WERI-Rb-1 (cell line): Measurements from ENCODE around the gene LITAF.

ENCODE experiments used
- DNase-seq: peaks from one replicate; pipeline ENCODE4 v3.0.0-alpha.2; 2020
- H3K27ac ChIP-seq: fragments of 250-450 bp; sonication (Bioruptor Pico); 2 replicates; pipeline ENCODE4 v1.5.1; 2020; ENCODE audit warnings: mild to moderate bottlenecking, moderate library complexity
- H3K27me3 ChIP-seq: fragments of 250-450 bp; sonication (Bioruptor Pico); 2 replicates; pipeline ENCODE4 v1.5.1; 2021; ENCODE audit warnings: mild to moderate bottlenecking, low read depth, moderate library complexity; ENCODE audit not compliant: insufficient read depth, severe bottlenecking
- H3K36me3 ChIP-seq: fragments of 250-450 bp; sonication (Bioruptor Pico); 2 replicates; pipeline ENCODE4 v1.5.1; 2020; ENCODE audit warnings: mild to moderate bottlenecking, moderate library complexity
- H3K4me3 ChIP-seq: 2 replicates; pipeline ENCODE4 v1.5.1; 2011; ENCODE audit warnings: low read depth, mild to moderate bottlenecking, control low read depth, low read length
- H3K9me3 ChIP-seq: fragments of 250-450 bp; sonication (Bioruptor Pico); 2 replicates; pipeline ENCODE4 v1.5.1; 2021; ENCODE audit warnings: mild to moderate bottlenecking, moderate library complexity; ENCODE audit not compliant: severe bottlenecking
- CTCF ChIP-seq: IDR thresholded peaks from 2 replicates; pipeline ENCODE4 v1.5.1; 2011; ENCODE audit warnings: low read depth, mild to moderate bottlenecking, control low read depth, inconsistent platforms, low read length

Gene LITAF

GRCh38 chr16:11586856-11587642 is at the start of gene LITAF:
LITAF (minus strand) TSS chr16:11586919; CDS start chr16:11556730, 30,189 bp downstream.
- Histone ChIP-seq H3K9me3 (no peaks in the 10 kb centered on the region), H3K4me3 (peak within 1 kb of the TSS; percentile 58), H3K27ac (peak within 1 kb of the TSS; percentile 77), H3K27me3 (no peaks in the 10 kb centered on the region), H3K36me3 (no peaks in the 10 kb centered on the region)
- peak; percentile 61 for DNase-seq
- no peak for TF ChIP-seq CTCF

GRCh38 chr16:11636172-11636721 is 49.5 kb upstream of the LITAF start:
- DNase-seq: no peak
- H3K27me3 ChIP-seq: no peaks in the 10 kb centered on the region
- no peaks in the 10 kb centered on the region for H3K9me3 ChIP-seq
- H3K27ac ChIP-seq: no peak overlapping the region
- no peaks in the 10 kb centered on the region for H3K36me3 ChIP-seq
- H3K4me3 ChIP-seq: no peak overlapping the region
- TF ChIP-seq CTCF: no peak

GRCh38 chr16:11635679-11636171 is 49.0 kb upstream of the LITAF start:
- no peaks in the 10 kb centered on the region for H3K36me3 ChIP-seq
- H3K9me3 ChIP-seq: no peaks in the 10 kb centered on the region
- no peaks in the 10 kb centered on the region for H3K27me3 ChIP-seq
- no peak for TF ChIP-seq CTCF
- no peak overlapping the region for H3K4me3 ChIP-seq
- DNase-seq: no peak
- no peak overlapping the region for H3K27ac ChIP-seq

- Histone ChIP-seq H3K36me3 (no peaks in the 10 kb centered on the region), H3K4me3 (no peak overlapping the region), H3K9me3 (no peaks in the 10 kb centered on the region), H3K27me3 (no peaks in the 10 kb centered on the region), H3K27ac (no peak overlapping the region)
- no peak for TF ChIP-seq CTCF
- no peak for DNase-seq
Observed at GRCh38 chr16:11635113-11635652, 48.5 kb upstream of the LITAF start.

GRCh38 chr16:11634312-11634711 is 47.6 kb upstream of the LITAF start:
- H3K27me3 ChIP-seq: no peaks in the 10 kb centered on the region
- no peak for TF ChIP-seq CTCF
- H3K36me3 ChIP-seq: no peaks in the 10 kb centered on the region
- DNase-seq: no peak
- no peak overlapping the region for H3K4me3 ChIP-seq
- H3K27ac ChIP-seq: no peak overlapping the region
- H3K9me3 ChIP-seq: no peaks in the 10 kb centered on the region
